ENCODE data around the gene ELOVL6. TPM values are rescaled to one million over a fixed set of nuclear protein-coding genes. Genes with fewer than 3 reads are reported as not detected.
A peak's percentile ranks its signal among the peaks of the same experiment; 100 is the strongest.

The ELOVL6 gene
- total RNA-seq, 2 donors from 2014 or later: 1.1 TPM

DNA sequence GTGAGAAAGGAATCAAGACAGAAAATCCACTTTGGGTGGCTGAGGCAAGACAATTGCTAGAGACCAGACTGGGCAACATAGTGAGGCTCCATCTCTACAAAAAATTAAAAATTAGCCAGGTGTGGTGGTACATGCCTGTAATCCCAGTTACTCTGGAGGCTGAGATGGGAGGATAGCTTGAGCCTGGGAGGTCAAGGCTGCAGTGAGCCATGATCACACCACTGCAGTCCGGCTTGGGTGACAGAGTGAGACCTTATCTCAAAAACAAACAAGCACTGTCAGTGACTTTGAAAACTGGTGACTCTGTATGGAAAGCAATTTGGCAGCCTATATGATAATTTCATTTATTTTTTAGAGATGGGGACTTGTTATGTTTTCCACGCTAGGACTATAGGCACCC lies 2.3 kb upstream of the ELOVL6 start:
- DNase-seq (ENCODE audit: low spot score): no peak
- no peaks in the 10 kb centered on the region for H3K9me3 ChIP-seq
- no peak overlapping the region for H3K27ac ChIP-seq
- TF ChIP-seq, protein P1, sequence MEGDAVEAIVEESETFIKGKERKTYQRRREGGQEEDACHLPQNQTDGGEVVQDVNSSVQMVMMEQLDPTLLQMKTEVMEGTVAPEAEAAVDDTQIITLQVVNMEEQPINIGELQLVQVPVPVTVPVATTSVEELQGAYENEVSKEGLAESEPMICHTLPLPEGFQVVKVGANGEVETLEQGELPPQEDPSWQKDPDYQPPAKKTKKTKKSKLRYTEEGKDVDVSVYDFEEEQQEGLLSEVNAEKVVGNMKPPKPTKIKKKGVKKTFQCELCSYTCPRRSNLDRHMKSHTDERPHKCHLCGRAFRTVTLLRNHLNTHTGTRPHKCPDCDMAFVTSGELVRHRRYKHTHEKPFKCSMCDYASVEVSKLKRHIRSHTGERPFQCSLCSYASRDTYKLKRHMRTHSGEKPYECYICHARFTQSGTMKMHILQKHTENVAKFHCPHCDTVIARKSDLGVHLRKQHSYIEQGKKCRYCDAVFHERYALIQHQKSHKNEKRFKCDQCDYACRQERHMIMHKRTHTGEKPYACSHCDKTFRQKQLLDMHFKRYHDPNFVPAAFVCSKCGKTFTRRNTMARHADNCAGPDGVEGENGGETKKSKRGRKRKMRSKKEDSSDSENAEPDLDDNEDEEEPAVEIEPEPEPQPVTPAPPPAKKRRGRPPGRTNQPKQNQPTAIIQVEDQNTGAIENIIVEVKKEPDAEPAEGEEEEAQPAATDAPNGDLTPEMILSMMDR (IDR thresholded peaks at IDR 0.05): no peak
- no peaks in the 10 kb centered on the region for H3K36me3 ChIP-seq
- H3K27me3 ChIP-seq: no peaks in the 10 kb centered on the region
- H3K4me1 ChIP-seq: peaks cover 0 to 6% of the 10 kb centered on the region in 2 donors
- no peak overlapping the region for H3K4me3 ChIP-seq

DNA sequence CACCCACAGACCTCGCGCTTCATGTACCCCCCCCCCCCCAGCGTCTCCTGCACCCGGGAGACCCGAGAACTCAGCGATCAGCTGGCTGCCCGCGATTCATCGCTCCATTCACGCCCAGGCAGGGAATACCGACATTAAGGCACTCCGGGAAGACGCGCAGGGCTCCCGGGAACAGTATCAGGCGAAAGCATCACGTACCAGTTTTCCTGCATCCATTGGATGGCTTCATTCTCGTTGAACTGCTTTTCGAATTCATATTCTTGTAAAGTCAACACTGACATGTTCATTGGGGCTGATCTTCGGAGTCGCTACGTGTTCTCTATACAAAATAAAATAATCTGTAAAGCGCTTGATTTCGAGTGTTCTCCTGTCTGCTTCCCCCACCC lies 373 bp downstream of the ELOVL6 start:
- H3K9me3 ChIP-seq: no peaks in the 10 kb centered on the region
- H3K36me3 ChIP-seq: no peaks in the 10 kb centered on the region
- peak overlapping the region; percentile 85 to 87 for H3K4me3 ChIP-seq
- peaks cover 0 to 6% of the 10 kb centered on the region in 2 donors for H3K4me1 ChIP-seq
- DNase-seq (ENCODE audit: low spot score): no peak
- TF ChIP-seq, protein P1 (IDR thresholded peaks at IDR 0.05): no peak
- no peaks in the 10 kb centered on the region for H3K27me3 ChIP-seq
- peak overlapping the region; percentile 27 to 46 for H3K27ac ChIP-seq

DNA sequence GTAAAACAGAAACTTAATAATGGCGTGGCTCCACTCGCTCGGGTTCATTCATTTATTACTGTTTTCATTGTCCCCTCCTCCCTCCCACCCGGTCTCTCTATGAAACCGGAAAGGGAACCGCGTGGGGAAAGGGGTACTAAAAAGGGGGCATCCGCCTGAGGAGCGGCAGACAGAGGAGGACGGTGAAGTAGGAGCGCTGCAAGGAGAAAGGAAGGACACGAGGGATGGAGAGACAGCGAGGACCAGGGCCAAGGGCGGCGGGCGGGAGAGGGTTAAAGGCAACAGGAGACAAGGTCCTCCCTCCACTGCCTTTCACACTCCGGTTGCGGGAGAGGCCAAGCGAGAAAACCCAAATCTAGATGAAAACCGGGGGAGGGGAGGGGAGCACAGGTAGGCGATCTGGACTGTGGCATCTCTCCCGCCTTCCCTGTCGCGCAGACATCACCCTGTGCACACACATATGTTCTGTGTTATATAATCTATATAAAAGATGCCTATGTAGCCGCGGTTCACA lies 829 bp downstream of the ELOVL6 start:
- DNase-seq (ENCODE audit: low spot score): no peak
- Histone ChIP-seq H3K4me1 (peaks cover 0 to 6% of the 10 kb centered on the region in 2 donors), H3K4me3 (peak overlapping the region; percentile 85 to 87), H3K27ac (peak overlapping the region; percentile 80 to 88), H3K9me3 (no peaks in the 10 kb centered on the region), H3K27me3 (no peaks in the 10 kb centered on the region), H3K36me3 (no peaks in the 10 kb centered on the region)
- TF ChIP-seq, protein P1 (IDR thresholded peaks at IDR 0.05): no peak

DNA sequence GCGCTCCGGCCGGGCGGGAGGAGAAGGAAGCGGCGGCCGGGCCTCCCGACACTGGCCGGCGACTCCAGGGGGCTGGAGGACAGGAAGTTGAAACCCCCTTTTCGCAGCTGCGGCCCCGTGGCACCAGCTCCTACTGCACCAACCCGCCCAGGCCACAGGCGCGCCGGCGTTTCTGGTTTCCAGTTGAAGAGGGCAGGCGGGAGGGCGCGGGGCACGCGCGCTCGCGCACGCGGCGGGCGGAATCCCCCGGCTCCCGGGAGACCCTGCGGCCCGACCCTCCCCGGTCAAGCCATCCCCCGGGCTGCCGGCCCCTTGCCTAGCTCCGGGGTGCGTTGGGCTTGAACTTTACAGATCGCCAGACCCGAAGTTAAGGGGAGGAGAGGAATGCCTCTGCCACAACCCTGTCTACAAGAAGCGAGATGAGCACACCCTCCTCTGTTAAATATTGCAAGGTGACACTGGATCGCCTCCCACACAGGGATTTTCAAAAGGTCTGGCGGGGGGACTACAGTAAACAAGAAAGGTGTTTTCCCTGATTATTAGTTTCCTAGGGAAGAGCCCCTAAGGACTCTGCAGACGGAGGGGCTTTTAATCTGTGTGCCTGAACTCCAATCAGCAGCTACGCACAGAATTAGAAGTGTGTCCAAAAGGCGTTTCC lies 1.4 kb downstream of the ELOVL6 start:
- TF ChIP-seq, protein P1 (IDR thresholded peaks at IDR 0.05): no peak
- Histone ChIP-seq H3K4me3 (peak overlapping the region; percentile 85 to 87), H3K9me3 (no peaks in the 10 kb centered on the region), H3K36me3 (no peaks in the 10 kb centered on the region), H3K4me1 (peaks cover 0 to 6% of the 10 kb centered on the region in 2 donors), H3K27me3 (no peaks in the 10 kb centered on the region), H3K27ac (peak overlapping the region; percentile 80 to 88)
- no peak for DNase-seq (ENCODE audit: low spot score)

DNA sequence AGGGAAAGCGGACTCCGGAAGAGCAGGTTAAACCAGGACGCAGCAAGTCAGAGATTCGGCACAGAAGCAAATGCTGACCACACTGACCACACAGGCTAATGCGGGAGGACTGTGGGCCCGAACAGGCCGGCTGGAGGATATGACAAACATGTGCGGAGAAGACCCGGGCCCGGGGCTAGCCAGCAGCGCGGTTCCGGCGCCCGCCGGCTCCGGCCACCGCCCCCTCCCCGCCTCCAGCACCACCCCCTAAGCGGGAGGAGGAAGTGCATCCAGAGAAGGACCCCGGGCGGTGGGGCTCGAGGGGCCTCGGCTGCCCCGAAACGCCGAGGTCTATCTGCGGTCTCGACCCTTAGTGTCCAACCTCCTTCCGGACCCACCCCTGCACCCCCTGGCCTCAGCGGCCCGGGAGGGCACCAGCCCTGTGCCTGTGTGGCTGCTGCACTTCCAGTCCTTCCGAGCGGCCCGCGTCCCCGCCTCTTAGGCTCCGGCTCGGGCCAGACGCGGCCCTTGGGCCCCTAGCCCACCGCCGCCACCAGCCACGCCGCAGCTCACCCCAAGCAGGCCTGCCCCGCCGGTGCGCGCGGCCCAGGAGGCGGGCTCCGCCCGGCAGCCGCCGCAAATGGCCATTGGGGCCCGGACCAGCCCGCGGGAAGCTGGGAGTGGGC lies 2.1 kb downstream of the ELOVL6 start:
- Histone ChIP-seq H3K27ac (peak overlapping the region; percentile 80 to 88), H3K4me3 (peak overlapping the region; percentile 85 to 87)
- DNase-seq (ENCODE audit: low spot score): no peak

More for the DNA sequence above, 2.1 kb downstream of the ELOVL6 start:
- TF ChIP-seq, protein P1 (IDR thresholded peaks at IDR 0.05): no peak
- Histone ChIP-seq H3K4me1 (peaks cover 0 to 6% of the 10 kb centered on the region in 2 donors), H3K9me3 (no peaks in the 10 kb centered on the region), H3K36me3 (no peaks in the 10 kb centered on the region), H3K27me3 (no peaks in the 10 kb centered on the region)

All from right atrium auricular region (tissue), 2 donors.